Mucosa of rectum (tissue), 2 donors: ENCODE measurements around the gene FLNB.

Experiments used
- H3K27ac ChIP-seq, 2 donors: one replicate each; pipeline ENCODE4 v1.7.0; 2013; ENCODE audit warnings: inconsistent platforms in 2 of 2, low read depth in 2 of 2, low read length in 2 of 2
- H3K27me3 ChIP-seq, 2 donors: one replicate each; pipeline ENCODE4 v1.7.0; 2013; ENCODE audit warnings: low read length in 2 of 2; ENCODE audit not compliant: control insufficient read depth in 2 of 2, insufficient read depth in 2 of 2
- H3K36me3 ChIP-seq, 2 donors: one replicate each; pipeline ENCODE4 v1.7.0; 2013; ENCODE audit warnings: low read length in 2 of 2; ENCODE audit not compliant: control insufficient read depth in 2 of 2, insufficient read depth in 2 of 2
- H3K4me1 ChIP-seq, 2 donors: one replicate each; pipeline ENCODE4 v1.7.0; 2013; ENCODE audit warnings: low read length in 2 of 2, mild to moderate bottlenecking in 1 of 2; ENCODE audit not compliant: control insufficient read depth in 2 of 2, insufficient read depth in 2 of 2
- H3K4me3 ChIP-seq, 2 donors: one replicate each; pipeline ENCODE4 v1.7.0; 2013; ENCODE audit warnings: low read length in 2 of 2
- H3K9ac ChIP-seq, 2 donors: one replicate each; pipeline ENCODE4 v1.7.0; 2013; ENCODE audit warnings: low read length in 2 of 2, low read depth in 1 of 2, mild to moderate bottlenecking in 1 of 2
- H3K9me3 ChIP-seq, 2 donors: one replicate each; pipeline ENCODE4 v1.7.0; 2013; ENCODE audit warnings: low read length in 2 of 2; ENCODE audit not compliant: control insufficient read depth in 2 of 2
- donor health status: healthy.
- donor health status: Normal muscosa, but diverticular disease.

The FLNB gene

GRCh38 chr3:58063022-58063815 is 55.0 kb downstream of the FLNB start:
- Histone ChIP-seq H3K9me3 (no peaks in the 10 kb centered on the region), H3K4me1 (peaks cover 29 to 37% of the 10 kb centered on the region in 2 donors), H3K9ac (no peak overlapping the region), H3K27me3 (no peaks in the 10 kb centered on the region), H3K27ac (peak overlapping the region in 1 of 2 donors; percentile 44), H3K36me3 (peaks cover 0 to 7% of the 10 kb centered on the region in 2 donors), H3K4me3 (no peak overlapping the region)

GRCh38 chr3:58064923-58065638 is 56.9 kb downstream of the FLNB start:
- peaks cover 23 to 24% of the 10 kb centered on the region in 2 donors for H3K4me1 ChIP-seq
- peak overlapping the region in 1 of 2 donors; percentile 9 for H3K27ac ChIP-seq
- H3K36me3 ChIP-seq = peaks cover 0 to 2% of the 10 kb centered on the region in 2 donors
- no peak overlapping the region for H3K4me3 ChIP-seq
- H3K9ac ChIP-seq = no peak overlapping the region
- H3K9me3 ChIP-seq = no peaks in the 10 kb centered on the region
- no peaks in the 10 kb centered on the region for H3K27me3 ChIP-seq

- Histone ChIP-seq H3K9ac (no peak overlapping the region), H3K4me1 (peaks cover 16 to 22% of the 10 kb centered on the region in 2 donors), H3K27ac (no peak overlapping the region), H3K36me3 (peaks cover 0 to 2% of the 10 kb centered on the region in 2 donors), H3K4me3 (no peak overlapping the region), H3K27me3 (no peaks in the 10 kb centered on the region), H3K9me3 (no peaks in the 10 kb centered on the region)
Measured at GRCh38 chr3:58065700-58066167, 57.5 kb downstream of the FLNB start.

GRCh38 chr3:58066842-58067241 is 58.6 kb downstream of the FLNB start:
- Histone ChIP-seq H3K4me3 (no peak overlapping the region), H3K4me1 (peaks cover 17 to 20% of the 10 kb centered on the region in 2 donors), H3K27me3 (no peaks in the 10 kb centered on the region), H3K27ac (no peak overlapping the region), H3K9ac (no peak overlapping the region), H3K36me3 (peaks cover 0 to 2% of the 10 kb centered on the region in 2 donors), H3K9me3 (no peaks in the 10 kb centered on the region)

GRCh38 chr3:58068122-58068809 is 60.0 kb downstream of the FLNB start:
- H3K27ac ChIP-seq = no peak overlapping the region
- H3K4me1 ChIP-seq = peaks cover 18 to 21% of the 10 kb centered on the region in 2 donors

GRCh38 chr3:58071480-58071971 is 63.3 kb downstream of the FLNB start:
- no peaks in the 10 kb centered on the region for H3K27me3 ChIP-seq
- H3K4me1 ChIP-seq = peaks cover 17 to 27% of the 10 kb centered on the region in 2 donors
- no peaks in the 10 kb centered on the region for H3K9me3 ChIP-seq
- H3K4me3 ChIP-seq = no peak overlapping the region
- H3K9ac ChIP-seq = no peak overlapping the region
- H3K36me3 ChIP-seq = peaks cover 3 to 5% of the 10 kb centered on the region in 2 donors
- peak overlapping the region in 1 of 2 donors; percentile 39 for H3K27ac ChIP-seq

More at GRCh38 chr3:58068122-58068809, 60.0 kb downstream of the FLNB start:
- no peak overlapping the region for H3K9ac ChIP-seq
- H3K36me3 ChIP-seq = no peaks in the 10 kb centered on the region
- no peak overlapping the region for H3K4me3 ChIP-seq
- H3K9me3 ChIP-seq = no peaks in the 10 kb centered on the region
- no peaks in the 10 kb centered on the region for H3K27me3 ChIP-seq

GRCh38 chr3:58072052-58072762 is 64.0 kb downstream of the FLNB start:
- H3K9me3 ChIP-seq = no peaks in the 10 kb centered on the region
- H3K9ac ChIP-seq = no peak overlapping the region
- H3K27me3 ChIP-seq = no peaks in the 10 kb centered on the region
- peak overlapping the region in 1 of 2 donors; percentile 39 for H3K27ac ChIP-seq
- H3K4me3 ChIP-seq = no peak overlapping the region
- H3K4me1 ChIP-seq = peaks cover 17 to 24% of the 10 kb centered on the region in 2 donors
- peaks cover 7 to 9% of the 10 kb centered on the region in 2 donors for H3K36me3 ChIP-seq

GRCh38 chr3:58072763-58073130 is 64.5 kb downstream of the FLNB start:
- Histone ChIP-seq H3K4me3 (no peak overlapping the region), H3K27me3 (no peaks in the 10 kb centered on the region), H3K4me1 (peaks cover 17 to 23% of the 10 kb centered on the region in 2 donors), H3K27ac (peak overlapping the region in 1 of 2 donors; percentile 39), H3K36me3 (peaks cover 13 to 15% of the 10 kb centered on the region in 2 donors), H3K9me3 (no peaks in the 10 kb centered on the region), H3K9ac (no peak overlapping the region)

GRCh38 chr3:58073301-58074108 is 65.3 kb downstream of the FLNB start:
- Histone ChIP-seq H3K9me3 (no peaks in the 10 kb centered on the region), H3K27me3 (no peaks in the 10 kb centered on the region), H3K36me3 (peaks cover 20% of the 10 kb centered on the region in 2 donors), H3K9ac (no peak overlapping the region), H3K4me1 (peaks cover 10 to 16% of the 10 kb centered on the region in 2 donors), H3K4me3 (no peak overlapping the region), H3K27ac (no peak overlapping the region)
